ENCODE results near the gene SCN1A. TPM values are rescaled to one million over a fixed set of nuclear protein-coding genes. Genes with fewer than 3 reads are reported as not detected.

The SCN1A gene
- total RNA-seq, 2 donors from 2014 or later: not detected

- no peak for ATAC-seq (ENCODE audit: insufficient number of reproducible peaks, low FRiP score, low read depth)
Measured at GRCh38 chr2:166092889-166093288, 34.9 kb downstream of the SCN1A start.

GRCh38 chr2:166091439-166091838 is 36.4 kb downstream of the SCN1A start:
- Histone ChIP-seq H3K36me3 (no peaks in the 10 kb centered on the region), H3K4me3 (no peak overlapping the region), H3K27ac (no peak overlapping the region), H3K9me3 (no peaks in the 10 kb centered on the region), H3K4me1 (ENCODE audit: control insufficient read depth in 1 of 2, low read depth in 2 of 2) (no peaks in the 10 kb centered on the region), H3K27me3 (replicated peaks; ENCODE audit: insufficient read depth) (no peaks in the 10 kb centered on the region)
- ATAC-seq (ENCODE audit: insufficient number of reproducible peaks, low FRiP score, low read depth) (no peak), DNase-seq (ENCODE audit: low spot score) (no peak)
- no peak for TF ChIP-seq CTCF (IDR thresholded peaks at IDR 0.05)

More at GRCh38 chr2:166092889-166093288, 34.9 kb downstream of the SCN1A start:
- Histone ChIP-seq H3K4me1 (ENCODE audit: control insufficient read depth in 1 of 2, low read depth in 2 of 2) (no peaks in the 10 kb centered on the region), H3K27ac (no peak overlapping the region), H3K27me3 (replicated peaks; ENCODE audit: insufficient read depth) (no peaks in the 10 kb centered on the region), H3K36me3 (no peaks in the 10 kb centered on the region), H3K9me3 (no peaks in the 10 kb centered on the region), H3K4me3 (no peak overlapping the region)
- TF ChIP-seq CTCF (IDR thresholded peaks at IDR 0.05): no peak
- DNase-seq (ENCODE audit: low spot score): no peak

DNA sequence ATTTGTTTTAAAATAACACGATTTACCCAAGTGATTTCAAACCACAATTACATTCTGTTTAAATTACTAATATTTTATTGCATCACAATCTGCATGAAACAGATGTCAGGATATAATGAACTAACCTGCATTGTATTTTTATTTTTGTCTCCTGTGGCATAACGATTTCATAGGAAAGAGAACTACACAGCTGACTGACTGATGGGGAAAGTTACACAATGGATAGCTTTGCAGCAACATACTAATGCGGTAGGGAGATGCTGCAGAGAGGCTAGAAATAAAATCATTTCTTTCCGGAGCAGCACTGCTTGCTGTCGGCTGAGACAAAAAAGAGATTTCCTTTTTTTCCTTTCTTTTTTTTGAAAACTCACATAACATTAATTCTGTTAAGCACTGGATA is 36.9 kb downstream of the SCN1A start:
- DNase-seq (ENCODE audit: low spot score) (no peak), ATAC-seq (ENCODE audit: insufficient number of reproducible peaks, low FRiP score, low read depth) (no peak)
- H3K4me1 ChIP-seq (ENCODE audit: control insufficient read depth in 1 of 2, low read depth in 2 of 2): no peaks in the 10 kb centered on the region
- H3K27me3 ChIP-seq (replicated peaks; ENCODE audit: insufficient read depth): no peaks in the 10 kb centered on the region
- H3K27ac ChIP-seq: no peak overlapping the region
- no peaks in the 10 kb centered on the region for H3K36me3 ChIP-seq
- H3K4me3 ChIP-seq: no peak overlapping the region
- no peaks in the 10 kb centered on the region for H3K9me3 ChIP-seq
- TF ChIP-seq CTCF (IDR thresholded peaks at IDR 0.05): no peak

GRCh38 chr2:166090346-166090745 is 37.5 kb downstream of the SCN1A start:
- TF ChIP-seq CTCF (IDR thresholded peaks at IDR 0.05): no peak
- Histone ChIP-seq H3K4me3 (no peak overlapping the region), H3K9me3 (no peaks in the 10 kb centered on the region), H3K27me3 (replicated peaks; ENCODE audit: insufficient read depth) (no peaks in the 10 kb centered on the region), H3K4me1 (ENCODE audit: control insufficient read depth in 1 of 2, low read depth in 2 of 2) (no peaks in the 10 kb centered on the region), H3K36me3 (no peaks in the 10 kb centered on the region), H3K27ac (no peak overlapping the region)
- no peak for DNase-seq (ENCODE audit: low spot score)
- no peak for ATAC-seq (ENCODE audit: insufficient number of reproducible peaks, low FRiP score, low read depth)

- TF ChIP-seq CTCF (IDR thresholded peaks at IDR 0.05): no peak
- Histone ChIP-seq H3K9me3 (no peaks in the 10 kb centered on the region), H3K4me3 (no peak overlapping the region), H3K27ac (no peak overlapping the region), H3K4me1 (ENCODE audit: control insufficient read depth in 1 of 2, low read depth in 2 of 2) (no peaks in the 10 kb centered on the region), H3K36me3 (no peaks in the 10 kb centered on the region), H3K27me3 (replicated peaks; ENCODE audit: insufficient read depth) (no peaks in the 10 kb centered on the region)
- DNase-seq (ENCODE audit: low spot score) (no peak), ATAC-seq (ENCODE audit: insufficient number of reproducible peaks, low FRiP score, low read depth) (no peak)
Measured at GRCh38 chr2:166088634-166089033, 39.2 kb downstream of the SCN1A start.

Data from thoracic aorta (tissue), 2 donors.